Suprapubic skin (tissue), 2 donors: ENCODE results near the gene TMEM163.

ENCODE experiments used
- EP300 ChIP-seq: sonication (generic); formaldehyde crosslinking; IDR thresholded peaks from one replicate; pipeline ENCODE4 v1.6.1; 2017; ENCODE audit warnings: antibody characterized with exemption
- POLR2A ChIP-seq, 2 donors: fragments of 450-650 bp; IDR thresholded peaks; one replicate each; pipeline ENCODE4 v1.6.1; 2017; ENCODE audit warnings: antibody characterized with exemption in 2 of 2, mild to moderate bottlenecking in 2 of 2, moderate library complexity in 2 of 2

- TF ChIP-seq POLR2A (IDR thresholded peaks at IDR 0.05) (no peak), EP300 (no peak)
These were observed 282.1 kb downstream of the TMEM163 start for GRCh38 chr2:134436706-134437105.
